Measurements from ENCODE around the gene GDAP2.
"Not testable (repeated sequence)": the region's sequence is repeated elsewhere in the genome, so short reads cannot be mapped to it uniquely, and the experiment has no call there.

GDAP2 gene

GRCh38 chr1:117852853-117853553 is 76.4 kb downstream of the GDAP2 start:
- Histone ChIP-seq H3K36me3 (ENCODE audit: control insufficient read depth, insufficient read depth, low read length) (no peaks in the 10 kb centered on the region), H3K4me1 (no peaks in the 10 kb centered on the region), H3K9ac (no peak overlapping the region), H2AFZ (no peak overlapping the region), H3K9me3 (ENCODE audit: control insufficient read depth, low read length) (no peaks in the 10 kb centered on the region), H3K79me2 (no peaks in the 10 kb centered on the region), H3K27ac (no peak overlapping the region), H3K4me2 (ENCODE audit: low read length) (no peak overlapping the region), H3K27me3 (ENCODE audit: control insufficient read depth, insufficient read depth, low read length) (no peaks in the 10 kb centered on the region), H3K4me3 (ENCODE audit: low read depth, low read length) (no peak overlapping the region)
- TF ChIP-seq CTCF (IDR thresholded peaks at IDR 0.05) = no peak

- Histone ChIP-seq H3K79me2 (no peaks in the 10 kb centered on the region), H3K36me3 (ENCODE audit: control insufficient read depth, insufficient read depth, low read length) (no peaks in the 10 kb centered on the region), H3K4me1 (no peaks in the 10 kb centered on the region), H3K4me2 (ENCODE audit: low read length) (no peak overlapping the region), H3K27ac (no peak overlapping the region), H3K9me3 (ENCODE audit: control insufficient read depth, low read length) (no peaks in the 10 kb centered on the region), H3K27me3 (ENCODE audit: control insufficient read depth, insufficient read depth, low read length) (no peaks in the 10 kb centered on the region), H2AFZ (no peak overlapping the region), H3K4me3 (ENCODE audit: low read depth, low read length) (no peak overlapping the region), H3K9ac (no peak overlapping the region)
- TF ChIP-seq CTCF (IDR thresholded peaks at IDR 0.05) = no peak
Observed at GRCh38 chr1:117851687-117852086, 77.7 kb downstream of the GDAP2 start.

- Histone ChIP-seq H3K36me3 (ENCODE audit: control insufficient read depth, insufficient read depth, low read length) (no peaks in the 10 kb centered on the region), H3K9ac (no peak overlapping the region), H3K9me3 (ENCODE audit: control insufficient read depth, low read length) (no peaks in the 10 kb centered on the region), H3K4me3 (ENCODE audit: low read depth, low read length) (no peak overlapping the region), H3K79me2 (no peaks in the 10 kb centered on the region), H3K4me1 (no peaks in the 10 kb centered on the region), H3K27me3 (ENCODE audit: control insufficient read depth, insufficient read depth, low read length) (no peaks in the 10 kb centered on the region), H2AFZ (no peak overlapping the region), H3K4me2 (ENCODE audit: low read length) (no peak overlapping the region), H3K27ac (no peak overlapping the region)
- TF ChIP-seq CTCF (IDR thresholded peaks at IDR 0.05) = no peak
Observed at GRCh38 chr1:117846674-117847425, 82.6 kb downstream of the GDAP2 start.

GRCh38 chr1:117844478-117844877 is 84.9 kb downstream of the GDAP2 start:
- not testable (repeated sequence) for H2AFZ ChIP-seq; H3K27me3 ChIP-seq (ENCODE audit: control insufficient read depth, insufficient read depth, low read length); H3K4me2 ChIP-seq (ENCODE audit: low read length); H3K9me3 ChIP-seq (ENCODE audit: control insufficient read depth, low read length); H3K79me2 ChIP-seq; H3K36me3 ChIP-seq (ENCODE audit: control insufficient read depth, insufficient read depth, low read length); H3K4me3 ChIP-seq (ENCODE audit: low read depth, low read length); H3K4me1 ChIP-seq; H3K9ac ChIP-seq; H3K27ac ChIP-seq

GRCh38 chr1:117843791-117844190 is 85.6 kb downstream of the GDAP2 start:
- no peaks in the 10 kb centered on the region for H3K9me3 ChIP-seq (ENCODE audit: control insufficient read depth, low read length)
- H3K27me3 ChIP-seq (ENCODE audit: control insufficient read depth, insufficient read depth, low read length) = no peaks in the 10 kb centered on the region
- no peak overlapping the region for H2AFZ ChIP-seq
- no peak overlapping the region for H3K27ac ChIP-seq
- no peaks in the 10 kb centered on the region for H3K79me2 ChIP-seq
- H3K4me2 ChIP-seq (ENCODE audit: low read length) = no peak overlapping the region
- H3K36me3 ChIP-seq (ENCODE audit: control insufficient read depth, insufficient read depth, low read length) = no peaks in the 10 kb centered on the region
- no peak for TF ChIP-seq CTCF (IDR thresholded peaks at IDR 0.05)
- H3K9ac ChIP-seq = no peak overlapping the region
- no peaks in the 10 kb centered on the region for H3K4me1 ChIP-seq
- no peak overlapping the region for H3K4me3 ChIP-seq (ENCODE audit: low read depth, low read length)

All from parathyroid adenoma (tissue), 2 donors.